ENCODE results near the gene TAS2R10. TPM values are rescaled to one million over a fixed set of nuclear protein-coding genes. Genes with fewer than 3 reads are reported as not detected.

TAS2R10 gene
- total and polyA plus RNA-seq, 2 of the 8 experiments (the other 6 are each of a cell fraction or from before 2014, with no cell fraction given) = 0.08 TPM; not detected in 1

GRCh38 chr12:10842862-10843261 lies 16.7 kb upstream of the TAS2R10 start:
- Histone ChIP-seq H2BK120ac (replicated peaks; ENCODE audit: low read depth, low read length) (no peak overlapping the region), H2BK20ac (ENCODE audit: low read length) (no peak overlapping the region), H3K4me2 (ENCODE audit: insufficient read depth in 1 of 2, low read depth in 2 of 2, low read length in 2 of 2) (no peak overlapping the region), H3K4ac (replicated peaks; ENCODE audit: insufficient read length, low read depth, low read length) (no peak overlapping the region), H3K4me3 (ENCODE audit: extremely low read depth in 1 of 4, insufficient read depth in 2 of 4, low read depth in 3 of 4, low read length in 4 of 4) (no peak overlapping the region), H2BK15ac (ENCODE audit: low read length) (no peak overlapping the region), H4K5ac (ENCODE audit: insufficient read length, low read depth, low read length) (no peak overlapping the region), H3K36me3 (ENCODE audit: control insufficient read depth in 2 of 4, insufficient read depth in 4 of 4, low read length in 3 of 4) (no peaks in the 10 kb centered on the region), H3K27ac (ENCODE audit: low read depth, low read length) (no peak overlapping the region), H3K23me2 (ENCODE audit: low read depth, low read length) (no peaks in the 10 kb centered on the region), H2BK12ac (ENCODE audit: low read depth, low read length) (no peak overlapping the region), H2AK5ac (ENCODE audit: low read depth, low read length) (no peak overlapping the region), H3K79me1 (ENCODE audit: low read depth, low read length) (no peaks in the 10 kb centered on the region), H3K79me2 (ENCODE audit: control insufficient read depth in 1 of 2, insufficient read depth in 2 of 2, low read length in 2 of 2) (no peaks in the 10 kb centered on the region), H3K56ac (replicated peaks; ENCODE audit: insufficient read length, low read depth, low read length) (no peak overlapping the region), H3K18ac (ENCODE audit: extremely low read depth, low read length) (no peak overlapping the region), H3K4me1 (replicated peaks in 1 of 4; ENCODE audit: control insufficient read depth in 3 of 4, insufficient read depth in 4 of 4, low read length in 3 of 4) (peaks cover 0 to 2% (median 0%) of the 10 kb centered on the region in 4 experiments; a peak in 1 of 7 replicates), H4K91ac (replicated peaks; ENCODE audit: insufficient read length, low read length) (no peak overlapping the region), H3K23ac (ENCODE audit: insufficient read length) (peak overlapping the region; percentile 89), H2AFZ (ENCODE audit: low read length) (no peak overlapping the region), H3K27me3 (replicated peaks in 1 of 4; ENCODE audit: control insufficient read depth in 3 of 4, extremely low read depth in 1 of 4, insufficient read depth in 3 of 4, low read length in 3 of 4) (no peaks in the 10 kb centered on the region), H4K20me1 (replicated peaks in 1 of 2; ENCODE audit: control insufficient read depth in 1 of 2, insufficient read depth in 2 of 2, low read length in 2 of 2) (no peaks in the 10 kb centered on the region), H2BK5ac (ENCODE audit: low read depth, low read length) (no peak overlapping the region), H3K9me3 (ENCODE audit: insufficient read depth in 2 of 2, low read depth in 1 of 2, low read length in 1 of 2) (no peaks in the 10 kb centered on the region), H3K9ac (replicated peaks in 1 of 4; ENCODE audit: extremely low read depth in 1 of 4, low read depth in 3 of 4, low read length in 3 of 4) (no peak overlapping the region), H3K14ac (ENCODE audit: insufficient read length) (no peak overlapping the region), H4K8ac (ENCODE audit: extremely low read depth, insufficient read depth, low read length) (no peak overlapping the region)
- DNase-seq (ENCODE audit: low read depth in 1 of 2, low spot score in 2 of 2) (no peak), FAIRE-seq (no peak)
- ChIA-PET CTCF (ENCODE audit: partially characterized antibody) (no interaction called here), POLR2A (ENCODE audit: partially characterized antibody) (no interaction called here)
- 89% methylated on average over 2 of the region's 2 CpGs; no CpG with 5 or more reads in 1 of the 2 experiments for WGBS, 2 experiments (ENCODE audit: extremely low coverage in 1 of 2, insufficient coverage in 1 of 2, insufficient read length in 1 of 2, insufficient replicate concordance in 2 of 2, low coverage in 1 of 2, low lambda C conversion rate in 2 of 2, missing lambda C conversion rate in 1 of 2)
- TF ChIP-seq SIX5 (IDR thresholded peaks at IDR 0.05; ENCODE audit: low read depth, low read length) (no peak), EZH2 (IDR thresholded peaks at IDR 0.05; ENCODE audit: low read depth, low read length, severe bottlenecking) (no peak), RBBP5 (IDR thresholded peaks at IDR 0.05; ENCODE audit: borderline replicate concordance, low read depth, low read length) (no peak)

Data from H1 (cell line).